Bronchial epithelial cell (primary cell): ENCODE data around the gene HTRA1. TPM values are rescaled to one million over a fixed set of nuclear protein-coding genes. Genes with fewer than 3 reads are reported as not detected.

Experiments
- DNase-seq: peaks from one replicate; pipeline ENCODE4 v3.0.0-alpha.2; 2010; ENCODE audit warnings: low read depth
- FAIRE-seq: peaks from 2 replicates; lab custom pipeline; 2011; peaks lifted over from hg19 to GRCh38; lab: Jason Lieb, UNC
- H3K27me3 ChIP-seq: 2 replicates; pipeline ENCODE4 v1.5.1; 2011; ENCODE audit warnings: low read length; ENCODE audit not compliant: control insufficient read depth, insufficient read depth
- H3K36me3 ChIP-seq: 2 replicates; pipeline ENCODE4 v1.5.1; 2011; ENCODE audit warnings: low read length; ENCODE audit not compliant: control insufficient read depth, insufficient read depth
- H3K4me3 ChIP-seq: 2 replicates; pipeline ENCODE4 v1.5.1; 2011; ENCODE audit warnings: mild to moderate bottlenecking, low read depth, low read length, control low read depth
- total RNA-seq: library from RNA; depleted of rRNA; stranded (reverse); fragments of >200 nt; gene quantifications from 2 replicates; pipeline ENCODE4 v1.2.1, GENCODE V29; 2014
- TF ChIP-seq, protein P1 (sequence below): IDR thresholded peaks from 2 replicates; pipeline ENCODE4 v1.5.1; 2011; ENCODE audit warnings: mild to moderate bottlenecking, moderate library complexity, low read length, control low read depth, inconsistent platforms; ENCODE audit not compliant: insufficient read depth, severe bottlenecking

Gene HTRA1
- total RNA-seq, 1 donor from 2014 or later: 80.3 TPM

DNA sequence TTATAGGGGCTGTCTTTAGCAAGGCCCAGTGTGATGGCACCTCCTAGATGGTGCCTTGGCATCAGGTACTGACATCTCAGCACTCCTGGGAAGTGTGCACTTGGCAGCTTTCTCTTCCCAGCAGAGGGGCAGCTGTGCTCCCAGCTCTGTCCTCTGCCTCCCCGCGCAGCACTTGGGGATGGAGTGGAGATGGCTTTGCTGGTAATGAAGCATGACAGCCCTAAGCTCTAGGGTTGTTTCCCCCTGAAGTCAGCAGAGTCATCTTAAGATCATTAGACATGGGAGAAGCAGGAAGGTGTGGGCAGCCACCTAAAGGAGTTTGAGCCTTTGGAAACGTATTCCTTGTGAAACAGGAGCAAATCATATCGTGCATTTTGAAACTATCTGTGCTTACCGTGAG lies 46.7 kb downstream of the HTRA1 start:
- Histone ChIP-seq H3K27me3 (no peaks in the 10 kb centered on the region), H3K4me3 (no peak overlapping the region), H3K36me3 (peaks cover 3% of the 10 kb centered on the region)
- TF ChIP-seq, protein P1, sequence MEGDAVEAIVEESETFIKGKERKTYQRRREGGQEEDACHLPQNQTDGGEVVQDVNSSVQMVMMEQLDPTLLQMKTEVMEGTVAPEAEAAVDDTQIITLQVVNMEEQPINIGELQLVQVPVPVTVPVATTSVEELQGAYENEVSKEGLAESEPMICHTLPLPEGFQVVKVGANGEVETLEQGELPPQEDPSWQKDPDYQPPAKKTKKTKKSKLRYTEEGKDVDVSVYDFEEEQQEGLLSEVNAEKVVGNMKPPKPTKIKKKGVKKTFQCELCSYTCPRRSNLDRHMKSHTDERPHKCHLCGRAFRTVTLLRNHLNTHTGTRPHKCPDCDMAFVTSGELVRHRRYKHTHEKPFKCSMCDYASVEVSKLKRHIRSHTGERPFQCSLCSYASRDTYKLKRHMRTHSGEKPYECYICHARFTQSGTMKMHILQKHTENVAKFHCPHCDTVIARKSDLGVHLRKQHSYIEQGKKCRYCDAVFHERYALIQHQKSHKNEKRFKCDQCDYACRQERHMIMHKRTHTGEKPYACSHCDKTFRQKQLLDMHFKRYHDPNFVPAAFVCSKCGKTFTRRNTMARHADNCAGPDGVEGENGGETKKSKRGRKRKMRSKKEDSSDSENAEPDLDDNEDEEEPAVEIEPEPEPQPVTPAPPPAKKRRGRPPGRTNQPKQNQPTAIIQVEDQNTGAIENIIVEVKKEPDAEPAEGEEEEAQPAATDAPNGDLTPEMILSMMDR: no peak
- no peak for FAIRE-seq
- DNase-seq: no peak

DNA sequence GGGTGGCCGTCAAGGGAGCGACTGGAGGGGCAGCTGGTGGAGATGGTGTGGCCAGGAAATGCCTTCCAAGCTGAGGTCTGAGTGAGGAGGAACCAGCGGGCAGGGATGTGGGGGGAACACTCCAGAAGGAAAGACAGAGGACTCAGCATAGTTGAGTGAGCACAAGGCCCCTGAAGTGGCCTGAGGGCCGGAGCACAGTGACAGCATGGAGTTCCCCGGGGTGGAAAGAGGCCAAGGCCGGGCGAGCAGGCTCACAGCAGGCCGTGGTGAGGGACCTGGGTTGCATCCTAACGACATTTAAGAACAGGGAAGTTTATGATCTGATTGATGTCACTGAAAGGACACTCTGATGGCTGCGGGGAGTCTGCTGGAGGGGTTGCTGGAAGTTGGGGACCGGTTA lies 48.0 kb downstream of the HTRA1 start:
- Histone ChIP-seq H3K27me3 (no peaks in the 10 kb centered on the region), H3K4me3 (no peak overlapping the region), H3K36me3 (peaks cover 6% of the 10 kb centered on the region)
- no peak for DNase-seq
- FAIRE-seq: no peak
- TF ChIP-seq, protein P1: no peak

DNA sequence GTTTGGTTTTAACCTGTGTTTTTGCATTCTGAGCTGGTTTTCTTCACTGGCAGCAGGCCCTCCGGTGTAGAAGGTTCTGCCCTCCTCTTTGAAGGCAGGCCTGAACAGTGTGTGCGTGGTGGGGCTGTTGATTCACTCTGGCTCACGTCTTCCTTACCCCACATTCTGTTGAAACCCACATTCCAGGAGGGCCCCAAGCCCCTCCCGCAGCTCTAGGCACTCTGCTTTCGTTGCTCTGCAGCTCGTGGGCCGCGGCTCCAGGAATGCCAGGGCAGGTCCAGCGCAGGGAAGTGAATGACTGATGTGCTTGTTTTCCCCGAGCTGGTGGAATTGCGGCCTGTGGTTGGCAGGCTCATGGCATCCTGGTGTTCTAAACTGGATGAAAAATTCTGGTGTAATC lies 49.0 kb downstream of the HTRA1 start:
- no peak for FAIRE-seq
- Histone ChIP-seq H3K36me3 (peaks cover 9% of the 10 kb centered on the region), H3K4me3 (no peak overlapping the region), H3K27me3 (no peaks in the 10 kb centered on the region)
- DNase-seq: peak; percentile 96
- TF ChIP-seq, protein P1: no peak

DNA sequence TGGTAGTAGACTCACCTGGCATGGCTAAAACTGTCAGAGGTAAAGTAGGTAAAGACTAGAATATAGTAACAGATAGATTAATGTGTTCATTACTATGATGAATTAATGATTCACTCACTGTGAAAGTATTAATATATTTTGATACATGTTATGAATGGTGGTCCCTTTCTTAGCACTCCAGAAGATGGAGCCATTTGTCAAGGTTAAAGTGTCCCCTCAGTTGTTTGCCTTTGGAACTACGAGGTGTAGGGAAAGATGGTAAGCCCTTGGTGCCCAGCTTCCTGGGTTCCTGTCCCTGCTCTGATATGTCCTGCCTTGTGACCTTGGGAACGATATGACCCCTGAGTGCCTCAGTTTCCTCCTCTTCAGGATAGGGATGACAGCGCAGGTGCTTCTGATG lies 49.4 kb downstream of the HTRA1 start:
- peaks cover 9% of the 10 kb centered on the region for H3K36me3 ChIP-seq
- H3K4me3 ChIP-seq: no peak overlapping the region
- FAIRE-seq (no peak), DNase-seq (no peak)
- TF ChIP-seq, protein P1: no peak
- H3K27me3 ChIP-seq: no peaks in the 10 kb centered on the region

DNA sequence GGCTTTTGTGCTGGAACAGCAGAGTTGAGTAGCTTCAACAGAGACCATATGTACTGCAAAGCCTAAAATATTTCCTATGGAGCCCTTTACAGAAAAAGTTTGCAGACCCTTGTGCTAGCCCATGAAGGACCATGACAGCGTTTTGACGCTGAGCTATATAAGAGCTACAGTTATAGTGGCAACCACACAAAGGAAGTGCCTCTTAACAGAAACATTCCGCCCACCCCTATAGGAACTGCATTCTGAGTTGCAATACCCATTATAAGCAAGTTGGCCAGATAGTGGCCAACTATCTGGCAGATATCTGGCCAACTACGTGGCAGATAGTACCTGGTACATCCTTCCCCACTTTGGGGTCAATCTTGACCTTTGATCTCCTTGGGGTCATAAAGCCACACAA lies 51.7 kb downstream of the HTRA1 start:
- FAIRE-seq (no peak), DNase-seq (no peak)
- Histone ChIP-seq H3K27me3 (no peaks in the 10 kb centered on the region), H3K4me3 (no peak overlapping the region), H3K36me3 (peaks cover 9% of the 10 kb centered on the region)
- TF ChIP-seq, protein P1: no peak
